K562 (cell line): ENCODE results near the gene LCA5. TPM values are rescaled to one million over a fixed set of nuclear protein-coding genes. Genes with fewer than 3 reads are reported as not detected.

Experiments
- AFF1 ChIP-seq, 2 experiments: fragments of 450-650 bp; IDR thresholded peaks; 2 replicates each; pipeline ENCODE4 v1.6.1; 2018; ENCODE audit warnings: mild to moderate bottlenecking in 2 of 2, low read depth in 1 of 2; ENCODE audit not compliant: partially characterized antibody in 2 of 2
- STAG1 ChIP-seq: sonication (generic); formaldehyde crosslinking; IDR thresholded peaks from 2 replicates; pipeline ENCODE4 v1.5.0; 2020; ENCODE audit warnings: missing genetic modification reagents, borderline replicate concordance
- polyA plus RNA-seq, 8 experiments: library from polyadenylated mRNA; depleted of rRNA in 4 of 8; stranded (reverse) in 5 of 8; unstranded in 3 of 8; fragments of >200 nt; fragmentation: Nextera tagmentation in 2 of 8; fragmentation: Illumina TruSeq in 1 of 8; extraction: Ambion mirVana in 2 of 8; extraction: Trizol in 1 of 8; gene quantifications; 2 replicates each; pipeline versions ENCODE4 v1.2.1 to v1.2.3, GENCODE V29; 2011 to 2014; ENCODE audit warnings: inconsistent platforms in 1 of 8, missing spikeins in 1 of 8
- total RNA-seq, 7 experiments: library from RNA; depleted of rRNA in 6 of 7; stranded (reverse); fragments of >200 nt in 6 of 7; fragmentation: Illumina TruSeq in 2 of 7; extraction: Trizol in 2 of 7; gene quantifications; 2 replicates each; pipeline versions ENCODE4 v1.2.1 to v1.2.3, GENCODE V29; 2011 to 2021; ENCODE audit warnings: low replicate concordance in 1 of 7
- TF ChIP-seq, protein P1 (sequence below): sonication (generic); formaldehyde crosslinking; IDR thresholded peaks from 2 replicates; pipeline ENCODE4 v1.8.0; 2022; ENCODE audit warnings: mild to moderate bottlenecking, missing genetic modification reagents

Gene LCA5
- total and polyA plus RNA-seq, 9 of the 15 experiments (the other 6 are each of a cell fraction or from before 2014, with no cell fraction given), result 1.0 to 3.4 (median 1.8) TPM

- no peak for TF ChIP-seq AFF1 (IDR thresholded peaks at IDR 0.05; ENCODE audit: low read depth in 1 of 2, partially characterized antibody in 2 of 2)
- TF ChIP-seq, protein P1, sequence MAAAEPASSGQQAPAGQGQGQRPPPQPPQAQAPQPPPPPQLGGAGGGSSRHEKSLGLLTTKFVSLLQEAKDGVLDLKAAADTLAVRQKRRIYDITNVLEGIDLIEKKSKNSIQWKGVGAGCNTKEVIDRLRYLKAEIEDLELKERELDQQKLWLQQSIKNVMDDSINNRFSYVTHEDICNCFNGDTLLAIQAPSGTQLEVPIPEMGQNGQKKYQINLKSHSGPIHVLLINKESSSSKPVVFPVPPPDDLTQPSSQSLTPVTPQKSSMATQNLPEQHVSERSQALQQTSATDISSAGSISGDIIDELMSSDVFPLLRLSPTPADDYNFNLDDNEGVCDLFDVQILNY (CRISPR knock-in tag), result no peak
- TF ChIP-seq STAG1 (CRISPR knock-in tag), result no peak
- TF ChIP-seq, all 486 proteins: peak for 0
These were observed 6.2 kb upstream of the LCA5 start (continued) for GRCh38 chr6:79543411-79543810.
